OCI-M2 (cell line): ENCODE measurements around the gene HMGCS1.
"Not testable (repeated sequence)": the region's sequence is repeated elsewhere in the genome, so short reads cannot be mapped to it uniquely, and the experiment has no call there.

Experiments used
- DNase-seq: peaks from one replicate; lab custom pipeline; 2025; ENCODE audit not compliant: unreplicated experiment; lab: John Stamatoyannopoulos, UW

HMGCS1 gene

DNA sequence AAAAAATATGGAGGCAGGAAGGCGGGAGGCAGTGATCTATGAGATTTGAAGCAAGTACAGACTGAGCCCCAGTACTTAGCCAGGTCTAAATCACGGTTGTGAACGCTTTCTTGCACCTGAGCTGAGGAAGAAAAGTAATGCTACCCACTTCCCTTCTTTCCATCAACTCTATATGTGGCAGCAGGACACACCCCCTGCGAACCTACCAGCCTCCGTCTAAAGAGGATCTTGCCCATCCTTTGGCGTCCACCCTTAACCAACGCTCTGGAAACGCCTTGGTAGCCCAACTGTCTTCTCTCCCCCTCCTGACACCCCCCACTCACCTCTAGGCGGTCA is 545 bp downstream of the HMGCS1 start:
- DNase-seq, result no peak

DNA sequence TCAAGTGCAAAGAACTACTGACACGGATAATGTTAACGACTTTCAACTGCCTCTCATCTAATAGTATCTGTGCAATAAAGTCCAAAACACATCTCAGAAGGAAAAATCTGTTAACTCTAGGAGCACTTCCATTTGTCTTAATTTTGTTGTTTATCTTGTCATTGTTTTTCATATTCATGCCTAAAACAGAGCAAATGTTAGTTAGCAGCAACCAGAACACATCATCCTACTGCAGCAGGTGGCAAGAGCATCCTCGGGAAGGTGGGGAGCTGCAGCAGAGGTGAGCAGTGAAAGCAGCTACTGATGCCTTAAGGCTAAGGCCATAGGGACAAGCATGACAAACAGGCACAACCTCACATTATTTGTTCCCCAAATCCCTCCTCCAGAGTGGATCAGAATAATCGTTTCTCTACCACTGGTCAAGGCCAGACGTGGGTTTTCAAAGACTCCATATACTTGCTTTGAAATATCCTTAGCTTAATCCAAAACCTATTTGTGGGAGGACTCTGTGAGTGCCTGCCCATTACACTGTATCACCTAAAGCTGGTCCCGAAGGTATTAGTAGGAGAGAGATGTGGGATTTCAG is 1.0 kb downstream of the HMGCS1 start:
- DNase-seq, result no peak

DNA sequence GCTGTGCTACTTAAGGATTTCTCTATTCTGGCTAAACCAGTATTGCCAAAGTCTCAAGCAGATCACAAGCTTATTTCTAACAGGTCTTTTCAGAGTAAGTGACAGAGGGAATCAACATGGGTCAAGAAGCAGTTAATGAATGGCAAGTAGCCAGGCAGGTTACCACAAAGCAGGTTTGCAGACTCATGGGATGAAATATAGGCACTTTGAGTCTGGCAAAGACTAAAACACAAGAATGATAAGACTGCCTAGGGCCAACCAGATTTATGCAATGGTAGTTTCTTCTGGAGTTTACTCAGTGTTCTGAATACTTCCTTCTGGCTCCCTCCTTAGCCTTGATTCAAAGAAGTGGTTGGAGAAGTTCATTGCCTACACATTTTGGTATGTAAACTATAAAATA is 3.6 kb downstream of the HMGCS1 start:
- no peak for DNase-seq

DNA sequence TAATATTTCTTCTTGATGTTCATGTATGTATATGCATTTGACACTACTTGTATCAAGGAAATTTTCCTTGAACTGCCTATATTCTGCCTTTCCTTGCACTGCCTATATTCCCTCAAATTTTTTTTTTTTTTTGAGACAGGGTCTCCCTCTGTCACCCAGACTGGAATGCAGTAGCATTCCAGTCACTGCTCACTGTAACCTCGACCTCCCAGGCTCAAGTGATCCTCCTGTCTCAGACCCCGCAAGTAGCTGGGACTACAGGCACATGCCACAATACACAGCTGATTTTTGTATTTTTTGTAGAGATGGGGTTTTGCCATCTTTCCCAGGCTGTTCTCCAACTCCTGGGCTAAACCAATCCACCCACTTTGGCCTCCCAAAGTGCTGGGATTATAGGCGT is 4.1 kb downstream of the HMGCS1 start:
- DNase-seq, result no peak

DNA sequence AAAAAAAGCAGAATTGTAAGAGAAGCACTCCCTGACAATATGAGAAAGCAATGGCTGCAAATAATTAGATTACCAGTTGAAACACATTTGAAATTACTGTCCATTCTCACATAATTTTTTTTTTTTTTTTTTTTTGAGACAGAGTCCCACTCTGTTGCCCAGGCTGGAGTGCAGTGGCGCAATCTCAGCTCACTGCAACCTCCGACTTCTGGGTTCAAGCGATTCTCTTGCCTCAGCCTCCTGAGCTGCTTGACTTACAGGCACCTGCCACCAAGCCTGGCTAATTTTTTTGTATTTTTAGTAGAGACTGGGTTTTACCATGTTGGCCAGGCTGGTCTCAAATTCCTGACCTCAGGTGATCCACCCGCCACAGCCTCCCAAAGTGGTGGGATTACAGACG is 6.3 kb downstream of the HMGCS1 start:
- not testable (repeated sequence) for DNase-seq

DNA sequence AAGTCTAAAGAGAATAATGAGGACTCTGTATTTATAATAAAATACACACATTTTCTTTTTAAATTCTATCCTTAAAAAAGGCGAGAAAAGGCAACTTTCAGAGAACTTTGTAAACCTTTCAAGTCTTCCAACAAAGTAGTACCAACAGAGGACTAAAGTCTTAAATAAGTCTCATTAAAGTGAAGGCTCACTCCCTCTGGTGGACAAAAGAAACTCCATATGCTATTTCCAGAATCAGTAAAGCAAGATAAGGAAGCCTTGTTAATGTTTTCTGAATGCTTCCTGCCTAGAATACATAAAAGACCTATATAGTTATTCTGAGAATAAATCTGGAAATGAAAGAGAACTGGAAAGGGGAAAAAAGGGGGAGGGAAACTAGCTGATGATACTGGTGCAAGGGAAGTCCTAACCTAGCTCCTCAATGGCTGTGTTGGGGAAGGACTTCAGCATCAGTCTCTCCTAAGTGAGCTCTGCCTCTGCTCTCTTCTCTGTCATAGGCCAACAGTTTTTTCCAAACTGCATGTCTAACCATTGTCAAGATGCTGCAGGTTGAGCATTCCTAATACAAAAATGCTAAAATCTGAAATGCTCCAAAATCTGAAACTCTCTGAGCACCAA is 7.2 kb downstream of the HMGCS1 start:
- DNase-seq, result no peak

DNA sequence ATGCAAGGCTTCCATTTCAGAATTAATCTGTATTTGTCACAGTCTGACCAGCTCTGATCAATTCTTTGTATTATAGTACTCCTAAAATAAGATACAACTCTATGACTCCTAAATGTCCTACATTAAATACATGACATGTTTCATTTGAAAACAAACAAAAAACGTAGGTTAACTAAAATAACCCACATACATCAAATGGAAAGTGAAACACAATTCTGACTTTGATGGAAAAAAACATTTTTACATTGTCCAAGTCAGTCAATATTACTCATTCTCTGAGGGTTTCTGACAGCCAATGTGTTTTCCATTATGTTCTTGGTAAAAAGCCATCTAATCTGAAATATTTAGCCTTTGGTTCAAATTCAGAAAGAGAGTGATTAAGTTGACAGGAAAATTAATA is 8.7 kb downstream of the HMGCS1 start:
- no peak for DNase-seq

DNA sequence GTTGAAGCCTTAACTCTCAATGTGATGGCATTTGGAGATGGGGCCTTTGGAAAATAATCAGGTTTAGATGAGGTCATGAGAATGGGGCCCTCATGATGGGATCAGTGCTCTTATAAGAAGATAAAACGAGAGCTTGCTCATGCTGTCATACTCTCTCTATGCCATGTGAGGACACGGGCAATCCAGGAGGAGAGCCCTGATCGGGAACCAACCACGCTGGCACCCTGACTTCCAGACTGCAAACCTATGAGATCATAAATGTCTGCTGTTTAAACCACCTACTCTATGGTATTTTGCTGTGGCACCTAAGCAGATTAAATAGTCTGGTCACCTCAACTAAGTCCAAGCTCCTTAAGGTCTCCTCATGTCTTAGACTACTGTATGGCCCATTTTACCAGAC is 10.0 kb downstream of the HMGCS1 start:
- no peak for DNase-seq

DNA sequence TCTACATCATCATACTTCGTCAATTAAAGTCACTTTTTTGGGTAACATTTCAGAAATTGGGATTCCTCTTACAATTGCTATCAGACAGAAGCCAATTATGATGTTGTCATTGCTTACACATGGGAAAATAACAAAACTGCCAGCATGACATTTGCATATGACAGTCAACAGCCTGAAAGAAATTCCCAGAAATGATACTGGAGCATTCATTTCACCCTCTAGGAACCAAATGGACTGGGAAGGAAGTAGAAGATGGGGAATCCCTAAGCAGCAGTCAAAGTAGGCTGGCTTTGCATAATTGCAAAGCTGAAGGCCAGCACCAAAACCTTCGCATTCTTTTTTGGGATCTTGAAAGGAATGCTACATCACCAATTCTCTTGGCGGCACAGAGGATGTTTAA is 10.7 kb downstream of the HMGCS1 start:
- DNase-seq, result no peak

DNA sequence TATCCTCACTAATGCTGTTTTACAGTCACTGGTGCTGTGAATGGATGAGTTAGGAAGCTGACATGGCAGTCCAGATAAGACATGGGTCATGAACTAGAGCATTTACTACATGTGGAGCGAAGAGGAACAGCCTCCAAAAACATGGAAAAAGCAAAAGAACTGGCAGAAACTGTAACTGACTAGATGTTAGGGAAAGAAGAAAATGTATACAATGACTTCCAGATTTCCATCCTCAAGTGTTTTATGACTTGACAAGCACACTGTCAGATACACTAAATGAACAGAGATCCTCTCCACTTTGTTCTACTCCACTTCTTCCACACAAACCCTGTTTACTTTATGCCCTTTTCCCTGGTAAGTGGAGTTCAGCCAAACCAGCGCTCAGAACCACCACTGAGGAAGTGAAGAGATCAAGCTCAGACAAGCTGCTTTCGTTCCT is 11.5 kb downstream of the HMGCS1 start:
- DNase-seq, result no peak

DNA sequence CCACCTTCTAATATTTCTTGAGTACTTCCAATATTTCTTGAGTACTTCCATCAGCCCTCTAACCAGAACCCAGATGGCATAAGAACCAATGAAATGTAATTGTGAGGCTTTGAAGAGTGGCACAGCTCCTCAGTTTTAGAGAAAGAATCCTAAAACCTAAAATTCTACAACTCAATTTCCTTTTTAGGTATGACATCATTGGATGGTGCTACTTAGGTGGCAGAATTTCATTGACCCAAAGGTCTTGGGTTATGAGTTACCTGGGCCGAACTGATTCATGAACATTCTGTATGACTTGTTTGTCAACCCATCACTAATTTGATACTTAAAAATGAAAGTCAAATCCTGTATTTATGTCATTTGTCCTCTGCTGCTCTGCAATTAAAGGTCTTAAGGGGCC is 13.1 kb downstream of the HMGCS1 start:
- no peak for DNase-seq

DNA sequence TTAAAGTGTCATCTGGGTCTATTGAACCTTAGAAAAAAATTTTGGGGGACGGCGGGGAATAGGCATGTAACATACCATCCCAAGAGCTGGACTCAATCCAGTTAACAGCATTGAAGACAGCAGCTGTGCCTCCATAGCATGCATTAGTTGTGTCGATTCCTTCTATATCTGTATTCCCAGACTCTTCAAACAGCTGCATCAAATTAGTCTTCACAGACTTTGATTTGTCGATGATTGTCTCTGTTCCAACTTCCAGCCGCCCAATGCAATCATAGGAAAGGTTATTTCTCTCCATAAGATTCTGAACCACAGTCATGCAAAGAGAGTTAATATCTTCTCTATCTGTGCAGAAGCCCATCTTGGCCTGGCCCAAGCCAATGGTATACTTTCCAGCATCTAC is 14.8 kb downstream of the HMGCS1 start:
- DNase-seq, result no peak

DNA sequence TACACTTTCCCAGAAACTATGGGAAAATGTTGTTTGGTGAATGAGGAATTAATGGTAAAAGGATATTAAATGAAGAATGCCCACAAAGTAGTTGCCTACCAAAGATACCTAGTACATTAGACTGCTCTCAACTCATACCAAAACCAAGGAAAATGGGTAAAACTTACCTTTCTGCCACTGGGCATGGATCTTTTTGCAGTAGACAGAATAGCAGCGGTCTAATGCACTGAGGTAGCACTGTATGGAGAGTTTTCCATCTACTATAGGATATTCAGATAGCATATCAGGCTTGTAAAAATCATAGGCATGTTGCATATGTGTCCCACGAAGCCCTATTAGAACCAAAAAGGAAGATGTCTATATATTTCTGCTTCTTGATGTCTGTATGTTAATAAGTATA is 16.4 kb downstream of the HMGCS1 start:
- no peak for DNase-seq

DNA sequence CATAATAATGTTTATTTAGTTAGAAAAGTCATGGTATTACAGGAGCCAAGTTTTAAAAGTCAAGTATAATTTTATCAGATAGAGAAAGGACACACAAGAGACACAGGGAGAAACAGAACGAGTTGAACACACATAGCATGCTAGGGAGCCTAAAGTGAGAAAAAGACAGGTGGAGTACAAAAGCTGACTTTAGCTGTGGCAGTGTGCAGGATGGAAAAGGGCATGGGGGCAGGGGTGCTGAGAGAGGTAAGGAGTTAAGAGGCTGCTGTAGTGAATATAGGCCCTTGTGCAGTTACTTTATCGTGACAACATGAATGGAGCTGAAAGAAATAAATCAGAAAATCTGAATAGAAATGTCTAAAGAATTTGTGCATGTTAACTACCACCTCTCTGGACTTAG is 18.0 kb downstream of the HMGCS1 start:
- DNase-seq, result no peak

DNA sequence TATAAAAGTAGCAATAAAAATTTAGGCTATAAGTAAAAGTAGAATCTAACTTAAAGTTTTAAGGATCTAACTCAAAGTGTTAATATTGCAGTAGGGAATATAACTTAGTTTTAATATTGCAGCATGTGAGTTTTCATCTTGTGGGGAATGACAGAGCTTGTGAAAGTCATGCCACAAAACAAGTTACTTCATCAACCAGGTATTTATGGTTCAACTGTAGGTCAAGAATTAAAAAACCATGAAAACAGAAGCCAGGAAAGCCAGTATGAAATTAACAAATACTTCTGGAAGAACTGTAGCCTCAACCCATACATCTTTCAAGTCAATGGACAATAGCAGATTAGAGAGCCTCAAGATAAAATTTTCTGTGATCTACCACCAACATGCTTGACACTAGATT is 19.0 kb downstream of the HMGCS1 start:
- DNase-seq, result no peak

DNA sequence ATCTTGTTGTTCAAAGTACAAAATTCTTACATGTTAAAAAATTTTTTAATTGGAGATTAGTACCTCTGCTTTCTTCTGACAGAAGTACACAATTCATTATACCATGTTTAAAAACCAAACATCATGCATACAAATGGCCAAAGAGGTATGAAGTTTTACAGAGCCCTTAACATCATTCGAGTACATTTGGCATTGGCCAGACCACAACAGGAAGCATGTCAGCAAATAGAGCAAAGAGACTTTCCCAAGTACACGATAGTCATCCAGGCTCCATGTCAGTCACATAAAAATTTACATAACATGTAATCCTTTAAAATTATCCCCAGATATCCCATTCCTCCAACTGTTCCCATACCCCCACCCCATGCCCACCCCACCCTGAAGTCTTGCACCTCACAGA is 22.5 kb downstream of the HMGCS1 start:
- DNase-seq, result no peak

DNA sequence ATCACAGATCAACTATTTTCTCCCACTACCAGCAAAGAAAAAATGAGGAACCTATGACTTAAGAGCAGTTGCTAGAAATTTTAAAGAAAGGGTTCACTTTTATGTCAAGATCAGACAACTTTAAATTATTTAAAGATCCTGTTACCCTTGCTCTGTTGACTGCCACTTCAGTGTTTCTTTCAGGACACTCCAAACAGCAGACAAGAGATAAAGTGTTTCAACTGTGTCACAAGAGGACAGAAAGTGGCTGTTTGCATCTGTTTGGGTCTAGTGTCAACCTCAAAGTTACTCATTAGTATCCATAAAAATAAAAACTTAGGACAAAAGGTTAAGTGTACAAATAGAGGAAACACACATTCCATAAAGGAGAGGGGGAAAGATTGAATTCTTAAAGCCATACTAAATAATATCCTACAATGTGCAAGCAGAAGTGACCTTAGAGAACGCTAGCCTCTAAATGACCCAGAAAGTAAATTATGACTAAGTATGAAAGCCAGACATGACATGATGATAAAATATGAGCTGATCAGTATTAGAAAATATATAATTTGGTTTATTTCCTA is 24.9 kb downstream of the HMGCS1 start:
- DNase-seq, result no peak

DNA sequence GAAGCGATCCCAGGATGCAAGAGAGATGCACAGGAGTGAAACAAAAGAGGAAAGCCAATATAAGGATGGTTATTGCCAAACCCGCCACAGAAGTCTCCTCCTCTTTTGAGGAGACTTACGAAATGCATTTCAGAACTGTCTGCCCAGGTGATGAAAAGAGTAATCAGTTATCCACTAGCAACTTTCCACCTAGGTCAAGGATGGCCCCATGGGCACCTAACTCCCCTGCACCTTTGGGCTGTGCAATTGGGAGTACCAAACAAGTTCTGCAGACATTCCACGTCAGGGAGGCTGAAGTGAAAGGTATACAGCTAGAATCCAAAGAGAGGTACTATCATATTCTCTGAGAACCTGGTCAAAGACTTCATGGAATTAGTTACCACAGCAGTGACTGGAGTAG is 25.7 kb downstream of the HMGCS1 start:
- no peak for DNase-seq

DNA sequence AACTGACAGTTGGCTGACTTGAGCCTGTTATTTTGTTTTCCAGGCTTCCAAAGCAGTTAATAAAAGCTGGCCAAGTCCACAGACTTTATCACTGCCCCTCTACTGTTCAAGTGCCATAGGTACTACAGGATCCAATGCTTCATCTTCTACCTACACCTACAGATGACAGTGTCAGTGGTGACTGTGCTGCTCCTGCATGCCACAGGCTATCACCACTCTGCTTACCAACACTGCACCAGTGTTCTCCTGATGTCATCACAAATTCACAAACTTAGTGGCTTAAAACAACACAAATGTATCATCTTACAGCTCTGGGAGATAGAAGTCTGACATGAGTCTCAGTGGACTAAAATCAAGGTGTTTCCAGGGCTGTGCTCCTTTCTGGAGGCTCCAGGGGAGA is 26.6 kb downstream of the HMGCS1 start:
- no peak for DNase-seq

DNA sequence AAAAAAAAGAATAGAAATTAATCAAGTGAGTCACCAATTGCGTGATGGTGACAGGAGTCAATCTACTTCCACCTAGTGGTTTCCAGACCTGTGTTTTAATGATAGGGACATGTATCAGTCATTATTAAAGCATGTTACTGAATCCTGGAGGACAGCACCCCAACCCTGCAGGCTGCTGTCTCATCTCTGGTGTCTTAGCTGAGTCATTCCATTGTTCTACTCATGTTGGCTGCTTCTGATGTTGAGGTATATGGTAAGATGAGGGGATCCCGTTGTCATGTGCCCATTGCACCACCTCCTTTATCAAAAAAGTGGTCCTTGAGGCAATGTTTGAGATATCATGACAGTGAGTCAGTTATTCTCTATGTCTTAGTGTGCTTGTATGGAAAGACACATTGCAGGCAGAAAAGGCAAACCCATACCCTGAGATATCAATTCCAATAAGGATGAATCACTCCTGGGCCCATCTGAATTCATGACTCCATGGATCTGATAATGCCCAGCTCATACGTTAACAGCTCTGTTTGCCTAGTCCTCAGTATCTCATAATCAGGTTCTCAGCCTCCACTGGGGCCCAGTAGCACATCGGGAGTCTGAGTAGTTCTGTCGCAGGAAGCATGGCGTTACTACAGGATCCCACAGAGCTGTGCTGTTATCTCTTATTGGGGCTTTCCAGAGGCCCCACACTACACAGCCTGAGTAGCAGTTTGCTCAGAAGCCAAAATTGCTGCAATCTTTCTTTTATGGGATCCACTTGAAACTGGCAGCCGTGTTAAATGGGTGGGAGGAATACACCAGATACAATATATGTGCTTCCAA is 31.2 kb downstream of the HMGCS1 start:
- DNase-seq, result no peak

DNA sequence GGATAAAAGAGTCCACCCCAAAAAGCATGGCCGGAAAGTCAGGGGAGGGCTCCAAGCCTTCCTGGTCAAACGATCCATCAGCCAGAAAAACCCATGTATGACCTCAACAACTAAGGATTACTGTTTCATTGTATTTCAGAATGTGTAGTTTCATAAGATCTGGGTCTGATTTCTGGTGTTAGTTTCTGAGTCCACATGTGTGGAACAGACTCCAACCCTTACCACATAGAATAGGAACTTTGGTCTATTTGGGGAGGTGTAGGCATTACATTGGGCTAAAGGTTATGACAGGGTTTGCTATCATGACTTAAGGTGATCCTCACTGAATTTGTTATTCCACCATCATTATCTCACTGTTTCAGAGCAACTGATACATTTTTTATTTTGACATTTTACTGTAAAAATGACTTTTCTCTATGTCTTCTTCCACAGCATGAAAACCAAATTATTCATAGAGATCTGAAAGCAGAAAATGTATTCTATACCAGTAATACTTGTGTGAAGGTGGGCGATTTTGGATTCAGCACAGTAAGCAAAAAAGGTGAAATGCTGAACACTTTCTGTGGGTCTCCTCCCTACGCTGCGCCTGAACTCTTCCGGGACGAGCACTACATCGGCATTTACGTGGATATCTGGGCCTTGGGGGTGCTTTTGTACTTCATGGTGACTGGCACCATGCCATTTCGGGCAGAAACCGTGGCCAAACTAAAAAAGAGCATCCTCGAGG is 33.5 kb downstream of the HMGCS1 start:
- DNase-seq, result no peak

DNA sequence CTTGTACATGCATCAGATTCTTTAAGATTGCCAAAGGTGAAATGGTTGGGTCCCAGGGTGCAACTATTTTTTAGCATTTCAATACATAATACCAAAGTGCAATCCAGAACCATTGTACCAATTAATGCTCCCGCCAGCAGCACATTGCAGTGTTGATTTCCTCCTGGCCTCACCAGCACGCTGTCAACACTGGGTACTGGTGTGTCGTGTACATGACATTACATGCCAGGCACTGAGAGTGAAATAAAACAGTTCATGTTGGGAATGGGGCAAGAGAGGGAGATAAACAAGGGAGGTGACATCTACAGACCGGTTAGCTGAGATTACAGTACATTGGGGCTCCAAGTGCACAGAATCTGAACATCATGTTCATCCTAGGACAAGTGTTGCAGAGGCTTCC is 37.8 kb downstream of the HMGCS1 start:
- DNase-seq, result no peak
